Keratinocyte (primary cell): ENCODE results near the gene ALDH1A3. TPM values are rescaled to one million over a fixed set of nuclear protein-coding genes. Genes with fewer than 3 reads are reported as not detected.

Experiments
- DNase-seq: peaks from one replicate; pipeline ENCODE4 v3.0.0-alpha.2; 2011; ENCODE audit warnings: low read depth, missing footprints, low spot score
- FAIRE-seq: peaks from 2 replicates; lab custom pipeline; 2011; peaks lifted over from hg19 to GRCh38; lab: Jason Lieb, UNC
- H2AFZ ChIP-seq: 2 replicates; pipeline ENCODE4 v1.6.0; 2012; ENCODE audit warnings: low read length, control low read depth, inconsistent platforms; ENCODE audit not compliant: control insufficient read depth
- H3K27ac ChIP-seq: 2 replicates; pipeline ENCODE4 v1.5.1; 2011; ENCODE audit warnings: low read length; ENCODE audit not compliant: control insufficient read depth, insufficient read depth
- H3K27me3 ChIP-seq: 3 replicates; pipeline ENCODE4 v1.6.0; 2011; ENCODE audit warnings: low read length; ENCODE audit not compliant: control insufficient read depth, insufficient read depth; ENCODE audit errors: extremely low read depth
- H3K36me3 ChIP-seq, 2 experiments: 2 replicates in 1 of 2; 3 replicates in 1 of 2; pipeline ENCODE4 v1.5.1; 2011; ENCODE audit warnings: low read length in 2 of 2, mild to moderate bottlenecking in 1 of 2; ENCODE audit not compliant: control insufficient read depth in 2 of 2, insufficient read depth in 2 of 2; ENCODE audit errors: extremely low read depth in 1 of 2
- H3K4me1 ChIP-seq: 3 replicates; pipeline ENCODE4 v1.5.1; 2011; ENCODE audit warnings: low read length; ENCODE audit not compliant: control insufficient read depth, insufficient read depth; ENCODE audit errors: extremely low read depth
- H3K4me2 ChIP-seq: 3 replicates; pipeline ENCODE4 v1.6.0; 2011; ENCODE audit warnings: low read depth, low read length; ENCODE audit not compliant: control insufficient read depth, insufficient read depth; ENCODE audit errors: extremely low read depth
- H3K4me3 ChIP-seq, 3 experiments: fragments of 200-600 bp in 1 of 3; sonication (generic) in 1 of 3; 2 replicates in 2 of 3; 3 replicates in 1 of 3; pipeline ENCODE4 v1.5.1; 2011 to 2016; ENCODE audit warnings: low read length in 3 of 3, mild to moderate bottlenecking in 3 of 3, control low read depth in 2 of 3, inconsistent platforms in 1 of 3, low read depth in 1 of 3, mixed read lengths in 1 of 3, mixed run types in 1 of 3, moderate library complexity in 1 of 3; ENCODE audit not compliant: control insufficient read depth in 2 of 3, insufficient read depth in 2 of 3; ENCODE audit errors: extremely low read depth in 1 of 3
- H3K79me2 ChIP-seq: 2 replicates; pipeline ENCODE4 v1.6.0; 2012; ENCODE audit warnings: low read length; ENCODE audit not compliant: control insufficient read depth, insufficient read depth
- H3K9ac ChIP-seq: 3 replicates; pipeline ENCODE4 v1.6.0; 2011; ENCODE audit warnings: low read length; ENCODE audit not compliant: control insufficient read depth, insufficient read depth; ENCODE audit errors: extremely low read depth
- H3K9me1 ChIP-seq: 3 replicates; pipeline ENCODE4 v1.6.0; 2011; ENCODE audit warnings: low read length; ENCODE audit not compliant: control insufficient read depth, insufficient read depth; ENCODE audit errors: extremely low read depth
- H3K9me3 ChIP-seq: 2 replicates; pipeline ENCODE4 v1.5.1; 2012; ENCODE audit warnings: low read depth, low read length; ENCODE audit not compliant: control insufficient read depth
- H4K20me1 ChIP-seq: 3 replicates; pipeline ENCODE4 v1.6.0; 2011; ENCODE audit warnings: low read length; ENCODE audit not compliant: control insufficient read depth, insufficient read depth; ENCODE audit errors: extremely low read depth
- EZH2 ChIP-seq: IDR thresholded peaks from one replicate; pipeline ENCODE4 v1.6.1; 2012; ENCODE audit warnings: inconsistent platforms, mild to moderate bottlenecking, low read length, moderate library complexity
- dilution Hi-C: fragments of 300-500 bp; cut with MboI; formaldehyde crosslinking; loops from one replicate; pipeline ENCODE4 v1.7.0; 2020; ENCODE audit warnings: low sequenced_read_pairs; ENCODE audit not compliant: extremely low pct_ligation_motif_present
- polyA plus RNA-seq, 5 experiments: library from polyadenylated mRNA; depleted of rRNA in 3 of 5; stranded (reverse) in 3 of 5; stranded (forward) in 1 of 5; unstranded in 1 of 5; fragments of >200 nt; gene quantifications; 1 replicate in 1 of 5; 2 replicates in 3 of 5; 3 replicates in 1 of 5; pipeline versions ENCODE4 v1.2.1 to v1.2.3, GENCODE V29; 2011 to 2012; ENCODE audit warnings: missing spikeins in 2 of 5, low read depth in 1 of 5, low replicate concordance in 1 of 5
- TF ChIP-seq, protein P1 (sequence below), 3 experiments: IDR thresholded peaks in 1 of 3; conservative IDR thresholded peaks in 1 of 3; optimal IDR thresholded peaks in 1 of 3; 2 replicates in 2 of 3; 3 replicates in 1 of 3; pipeline versions ENCODE3 to v1.5.1; 2011; ENCODE audit warnings: low read length in 3 of 3, mild to moderate bottlenecking in 3 of 3, moderate library complexity in 2 of 3, control low read depth in 1 of 3, inconsistent platforms in 1 of 3; ENCODE audit not compliant: insufficient read depth in 2 of 3; ENCODE audit errors: extremely low read depth in 1 of 3

ALDH1A3 gene
- polyA plus RNA-seq, 1 donor (not counting 4 experiments of a cell fraction or from before 2014, with no cell fraction given): 218 TPM

- H2AFZ ChIP-seq: no peak overlapping the region
- FAIRE-seq: no peak
- no peak overlapping the region for H3K4me2 ChIP-seq
- dilution Hi-C loops: no loop called here
- H3K4me3 ChIP-seq: no peak overlapping the region
- no peak overlapping the region for H3K9ac ChIP-seq
- H3K4me1 ChIP-seq: no peaks in the 10 kb centered on the region
- no peaks in the 10 kb centered on the region for H4K20me1 ChIP-seq
- H3K36me3 ChIP-seq: no peaks in the 10 kb centered on the region
- TF ChIP-seq, protein P1, sequence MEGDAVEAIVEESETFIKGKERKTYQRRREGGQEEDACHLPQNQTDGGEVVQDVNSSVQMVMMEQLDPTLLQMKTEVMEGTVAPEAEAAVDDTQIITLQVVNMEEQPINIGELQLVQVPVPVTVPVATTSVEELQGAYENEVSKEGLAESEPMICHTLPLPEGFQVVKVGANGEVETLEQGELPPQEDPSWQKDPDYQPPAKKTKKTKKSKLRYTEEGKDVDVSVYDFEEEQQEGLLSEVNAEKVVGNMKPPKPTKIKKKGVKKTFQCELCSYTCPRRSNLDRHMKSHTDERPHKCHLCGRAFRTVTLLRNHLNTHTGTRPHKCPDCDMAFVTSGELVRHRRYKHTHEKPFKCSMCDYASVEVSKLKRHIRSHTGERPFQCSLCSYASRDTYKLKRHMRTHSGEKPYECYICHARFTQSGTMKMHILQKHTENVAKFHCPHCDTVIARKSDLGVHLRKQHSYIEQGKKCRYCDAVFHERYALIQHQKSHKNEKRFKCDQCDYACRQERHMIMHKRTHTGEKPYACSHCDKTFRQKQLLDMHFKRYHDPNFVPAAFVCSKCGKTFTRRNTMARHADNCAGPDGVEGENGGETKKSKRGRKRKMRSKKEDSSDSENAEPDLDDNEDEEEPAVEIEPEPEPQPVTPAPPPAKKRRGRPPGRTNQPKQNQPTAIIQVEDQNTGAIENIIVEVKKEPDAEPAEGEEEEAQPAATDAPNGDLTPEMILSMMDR (optimal IDR thresholded peaks at IDR 0.05 in 1 of 3, IDR thresholded peaks at IDR 0.05 in 1 of 3, conservative IDR thresholded peaks at IDR 0.05 in 1 of 3; ENCODE audit: extremely low read depth in 1 of 3, insufficient read depth in 2 of 3, low read length in 3 of 3): no peak
- no peak for TF ChIP-seq EZH2
- no peak overlapping the region for H3K27ac ChIP-seq
- no peaks in the 10 kb centered on the region for H3K9me3 ChIP-seq
- H3K79me2 ChIP-seq: no peaks in the 10 kb centered on the region
- H3K9me1 ChIP-seq: no peaks in the 10 kb centered on the region
- DNase-seq: no peak
- H3K27me3 ChIP-seq: no peaks in the 10 kb centered on the region
Observed at GRCh38 chr15:100948430-100948762, 68.8 kb downstream of the ALDH1A3 start.

DNA sequence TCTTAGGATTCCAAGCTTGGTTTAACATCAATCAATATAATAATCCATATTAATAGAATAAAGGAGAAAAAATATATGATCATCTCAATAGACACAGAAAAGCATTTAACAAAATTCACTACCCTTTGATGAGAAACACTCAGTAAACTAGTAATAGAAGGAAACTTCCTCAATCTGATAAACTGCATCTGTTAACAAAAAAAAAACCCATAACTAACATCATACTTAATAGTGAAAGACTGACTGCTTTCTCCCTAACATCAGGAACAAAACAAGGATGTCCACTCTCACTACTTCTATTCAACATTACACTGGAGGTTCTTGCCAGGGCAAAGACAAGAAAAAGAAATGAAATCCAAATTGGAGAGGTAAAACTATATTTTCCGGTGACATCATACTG, 70.1 kb downstream of the ALDH1A3 start:
- Histone ChIP-seq H3K9me1 (no peaks in the 10 kb centered on the region), H4K20me1 (no peaks in the 10 kb centered on the region), H3K9ac (no peak overlapping the region), H3K36me3 (no peaks in the 10 kb centered on the region), H2AFZ (no peak overlapping the region), H3K9me3 (no peaks in the 10 kb centered on the region), H3K4me2 (no peak overlapping the region), H3K27ac (no peak overlapping the region), H3K4me3 (no peak overlapping the region), H3K27me3 (no peaks in the 10 kb centered on the region), H3K4me1 (no peaks in the 10 kb centered on the region), H3K79me2 (no peaks in the 10 kb centered on the region)
- DNase-seq: no peak
- no peak for FAIRE-seq
- TF ChIP-seq, protein P1 (optimal IDR thresholded peaks at IDR 0.05 in 1 of 3, IDR thresholded peaks at IDR 0.05 in 1 of 3, conservative IDR thresholded peaks at IDR 0.05 in 1 of 3; ENCODE audit: extremely low read depth in 1 of 3, insufficient read depth in 2 of 3, low read length in 3 of 3): no peak
- TF ChIP-seq EZH2: no peak
- dilution Hi-C loops: no loop called here
